Lower leg skin (tissue), 3 donors: ENCODE measurements around the gene ADAMTS6.

Experiments used
- CTCF ChIP-seq, 3 donors: fragments of 450-650 bp; IDR thresholded peaks; one replicate each; pipeline ENCODE4 v1.5.1; 2016; ENCODE audit warnings: antibody characterized with exemption in 3 of 3, mild to moderate bottlenecking in 3 of 3, moderate library complexity in 2 of 3
- POLR2A ChIP-seq, 2 donors: fragments of 450-650 bp; IDR thresholded peaks; one replicate each; pipeline ENCODE4 v1.6.1; 2016 to 2017; ENCODE audit warnings: antibody characterized with exemption in 2 of 2, mild to moderate bottlenecking in 1 of 2, moderate library complexity in 1 of 2

GRCh38 chr5:65104831-65105230, 376.9 kb downstream of the ADAMTS6 start:
- TF ChIP-seq POLR2A (IDR thresholded peaks at IDR 0.05) (no peak), CTCF (IDR thresholded peaks at IDR 0.05) (no peak)
